Measurements from ENCODE around the gene TTR.

The TTR gene

DNA sequence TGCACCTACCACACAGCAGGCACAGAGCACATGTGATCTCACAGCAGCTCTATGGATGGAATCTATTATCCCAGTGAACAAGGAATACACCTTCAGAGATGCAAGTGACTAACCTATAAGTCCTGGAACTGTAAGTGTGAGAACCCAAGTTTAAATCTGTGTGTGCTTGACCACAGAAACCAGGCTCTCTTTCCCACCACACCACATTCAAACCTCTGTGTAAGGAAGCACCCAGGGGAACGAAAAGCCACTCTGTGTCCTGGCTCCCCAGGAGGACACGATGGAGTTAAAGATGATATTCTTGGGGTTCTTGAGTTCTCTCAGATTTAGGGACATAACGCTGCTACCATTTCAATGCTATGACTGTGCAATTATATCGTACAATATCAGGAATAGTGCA lies 38.9 kb downstream of the TTR start:
- TF ChIP-seq, protein P1, sequence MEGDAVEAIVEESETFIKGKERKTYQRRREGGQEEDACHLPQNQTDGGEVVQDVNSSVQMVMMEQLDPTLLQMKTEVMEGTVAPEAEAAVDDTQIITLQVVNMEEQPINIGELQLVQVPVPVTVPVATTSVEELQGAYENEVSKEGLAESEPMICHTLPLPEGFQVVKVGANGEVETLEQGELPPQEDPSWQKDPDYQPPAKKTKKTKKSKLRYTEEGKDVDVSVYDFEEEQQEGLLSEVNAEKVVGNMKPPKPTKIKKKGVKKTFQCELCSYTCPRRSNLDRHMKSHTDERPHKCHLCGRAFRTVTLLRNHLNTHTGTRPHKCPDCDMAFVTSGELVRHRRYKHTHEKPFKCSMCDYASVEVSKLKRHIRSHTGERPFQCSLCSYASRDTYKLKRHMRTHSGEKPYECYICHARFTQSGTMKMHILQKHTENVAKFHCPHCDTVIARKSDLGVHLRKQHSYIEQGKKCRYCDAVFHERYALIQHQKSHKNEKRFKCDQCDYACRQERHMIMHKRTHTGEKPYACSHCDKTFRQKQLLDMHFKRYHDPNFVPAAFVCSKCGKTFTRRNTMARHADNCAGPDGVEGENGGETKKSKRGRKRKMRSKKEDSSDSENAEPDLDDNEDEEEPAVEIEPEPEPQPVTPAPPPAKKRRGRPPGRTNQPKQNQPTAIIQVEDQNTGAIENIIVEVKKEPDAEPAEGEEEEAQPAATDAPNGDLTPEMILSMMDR (conservative IDR thresholded peaks at IDR 0.05; ENCODE audit: control insufficient read depth, insufficient read depth, low read depth, low read length), result no peak

DNA sequence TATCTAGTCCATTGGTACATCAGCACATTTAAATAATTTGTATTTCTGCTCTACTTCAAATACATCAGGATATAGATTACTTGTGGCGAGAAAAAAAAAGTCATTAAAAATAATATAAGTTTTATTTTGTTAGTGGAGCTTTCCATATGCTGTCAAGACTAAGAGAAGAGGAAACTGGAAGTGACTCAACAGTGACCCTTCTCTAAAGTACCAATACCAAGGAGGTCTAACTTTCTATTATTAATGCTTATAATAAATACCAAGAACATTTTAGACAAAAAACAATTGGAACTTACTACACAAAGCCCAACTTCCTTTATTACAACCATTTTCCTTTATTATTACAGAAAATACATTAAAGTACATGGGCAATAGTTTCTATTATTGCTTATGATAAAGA lies 39.8 kb downstream of the TTR start:
- no peak for DNase-seq (ENCODE audit: low read depth)
- TF ChIP-seq, protein P1 (conservative IDR thresholded peaks at IDR 0.05; ENCODE audit: control insufficient read depth, insufficient read depth, low read depth, low read length), result no peak
- H3K4me3 ChIP-seq (ENCODE audit: control insufficient read depth, low read depth, low read length), result no peak overlapping the region

More for the DNA sequence above, 38.9 kb downstream of the TTR start:
- no peak for DNase-seq (ENCODE audit: low read depth)
- no peak overlapping the region for H3K4me3 ChIP-seq (ENCODE audit: control insufficient read depth, low read depth, low read length)

DNA sequence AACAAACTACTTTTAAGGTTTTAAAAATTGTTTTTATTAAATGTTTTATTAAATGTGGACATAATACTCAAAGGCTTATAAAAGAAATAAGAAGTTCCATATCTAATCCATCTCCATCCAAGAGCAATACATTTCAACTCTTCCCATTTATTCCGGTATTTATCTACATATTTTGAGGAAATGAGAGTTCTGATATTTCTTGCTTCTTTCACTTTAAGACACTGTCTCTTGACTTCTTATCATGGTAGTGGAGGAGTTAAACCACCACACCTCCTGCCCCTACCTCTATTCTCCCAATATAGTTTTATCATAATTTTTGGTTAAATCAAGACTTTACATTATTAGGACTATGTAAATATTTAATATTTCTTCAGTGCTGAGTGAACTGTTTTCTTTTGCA lies 40.7 kb downstream of the TTR start:
- H3K4me3 ChIP-seq (ENCODE audit: control insufficient read depth, low read depth, low read length), result no peak overlapping the region
- TF ChIP-seq, protein P1 (conservative IDR thresholded peaks at IDR 0.05; ENCODE audit: control insufficient read depth, insufficient read depth, low read depth, low read length), result no peak
- no peak for DNase-seq (ENCODE audit: low read depth)

DNA sequence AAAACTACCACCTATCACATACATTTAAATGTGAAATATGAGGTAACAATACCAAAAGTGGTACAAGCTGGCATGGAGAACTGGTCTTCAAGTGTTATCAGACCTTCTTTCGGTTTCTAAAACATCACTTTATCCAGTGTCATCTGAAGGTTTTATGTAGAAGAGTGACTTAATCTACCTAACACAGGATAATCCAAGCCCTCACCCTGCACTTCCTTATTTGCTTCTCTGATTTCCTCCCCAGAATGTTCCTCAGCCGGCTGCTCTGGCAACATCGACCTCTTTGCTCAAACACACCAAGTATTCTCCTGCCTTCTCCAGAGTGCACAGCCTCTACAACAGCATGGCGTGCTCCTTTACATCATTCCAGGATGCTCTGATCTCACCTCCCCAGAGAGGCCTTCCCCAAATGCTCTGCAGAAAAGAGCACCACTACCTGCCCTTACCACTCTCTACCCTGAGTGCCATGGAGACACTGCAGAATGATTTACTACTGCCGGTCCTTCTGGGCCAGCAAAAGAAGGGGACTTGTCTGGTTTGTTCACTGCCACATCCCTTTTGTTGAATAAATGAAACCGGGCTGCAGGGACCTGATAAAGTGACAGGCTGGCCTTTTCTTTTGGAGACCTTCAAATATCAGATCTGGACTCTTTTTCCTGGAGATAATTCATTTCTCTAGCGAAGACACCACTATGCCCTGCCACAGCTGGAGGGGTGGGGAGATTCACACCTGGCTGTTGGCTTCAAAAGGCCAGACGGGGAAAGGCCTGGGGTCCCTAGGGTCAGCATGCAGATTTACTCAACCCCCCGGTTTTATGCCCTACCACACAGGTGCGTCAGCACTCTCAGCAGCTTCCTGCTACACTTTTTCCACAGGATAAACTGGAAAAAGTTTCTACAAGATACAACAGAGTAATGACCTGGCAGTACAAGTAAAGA lies 42.0 kb downstream of the TTR start:
- no peak overlapping the region for H3K4me3 ChIP-seq (ENCODE audit: control insufficient read depth, low read depth, low read length)
- TF ChIP-seq, protein P1 (conservative IDR thresholded peaks at IDR 0.05; ENCODE audit: control insufficient read depth, insufficient read depth, low read depth, low read length), result no peak

DNA sequence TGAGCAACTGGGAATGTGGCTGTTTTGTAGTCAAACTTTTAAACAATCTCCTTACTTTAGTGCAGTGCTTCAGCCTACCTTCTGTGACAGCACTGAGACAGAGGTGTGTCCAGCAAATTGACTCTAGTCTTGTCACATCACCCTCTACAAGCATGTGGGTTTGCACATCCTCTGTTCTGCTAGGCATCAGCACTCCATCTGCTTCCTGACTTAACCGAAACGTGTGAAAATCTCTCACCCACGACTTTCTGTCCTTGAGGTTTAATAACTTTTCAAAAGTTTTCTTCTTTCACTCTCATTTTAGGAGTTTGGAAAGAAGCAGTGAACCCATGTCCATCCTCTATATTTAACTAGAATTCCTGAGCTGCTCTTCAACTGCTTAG lies 42.6 kb downstream of the TTR start:
- TF ChIP-seq, protein P1 (conservative IDR thresholded peaks at IDR 0.05; ENCODE audit: control insufficient read depth, insufficient read depth, low read depth, low read length), result no peak
- no peak overlapping the region for H3K4me3 ChIP-seq (ENCODE audit: control insufficient read depth, low read depth, low read length)
- DNase-seq (ENCODE audit: low read depth), result no peak

More for the DNA sequence above, 42.0 kb downstream of the TTR start:
- DNase-seq (ENCODE audit: low read depth), result no peak

DNA sequence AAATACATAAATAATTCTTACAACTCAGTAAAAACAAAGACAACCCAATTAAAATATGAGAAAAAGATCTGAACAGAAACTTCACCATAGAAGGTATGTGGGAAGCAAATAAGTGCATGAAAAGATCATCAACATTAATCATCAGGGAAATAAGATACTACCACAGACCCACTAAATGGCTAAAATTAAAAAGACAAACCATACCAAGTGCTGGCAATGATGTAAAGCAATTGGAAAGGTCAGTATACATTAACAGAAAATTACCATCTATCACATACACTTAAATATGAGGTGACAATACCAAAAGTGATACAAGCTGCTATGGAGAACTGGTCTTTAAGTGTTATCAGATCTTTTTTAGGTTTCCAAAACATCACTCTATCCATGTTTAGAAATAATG lies 44.7 kb downstream of the TTR start:
- H3K4me3 ChIP-seq (ENCODE audit: control insufficient read depth, low read depth, low read length), result no peak overlapping the region
- TF ChIP-seq, protein P1 (conservative IDR thresholded peaks at IDR 0.05; ENCODE audit: control insufficient read depth, insufficient read depth, low read depth, low read length), result no peak
- no peak for DNase-seq (ENCODE audit: low read depth)
